Upper lobe of left lung (tissue), 4 donors: ENCODE data around the gene CCND2.

Source experiments
- EP300 ChIP-seq, 4 donors: sonication (generic); formaldehyde crosslinking; IDR thresholded peaks; one replicate each; pipeline ENCODE4 v1.5.1; 2017; ENCODE audit warnings: antibody characterized with exemption in 4 of 4, control low read depth in 2 of 4
- POLR2A ChIP-seq, 4 donors: fragments of 450-650 bp; IDR thresholded peaks; one replicate each; pipeline ENCODE4 v1.5.1; 2016 to 2017; ENCODE audit warnings: antibody characterized with exemption in 4 of 4, mild to moderate bottlenecking in 2 of 4
- POLR2AphosphoS5 ChIP-seq, 2 donors: sonication (generic); formaldehyde crosslinking; IDR thresholded peaks; one replicate each; pipeline ENCODE4 v1.5.1; 2017; ENCODE audit warnings: antibody characterized with exemption in 2 of 2
- TF ChIP-seq, protein P1 (sequence below), 6 experiments: fragments of 450-650 bp in 4 of 6; fragments of 200-600 bp in 2 of 6; sonication (generic) in 2 of 6; IDR thresholded peaks; one replicate each; pipeline ENCODE4 v1.5.1; 2016 to 2019; ENCODE audit warnings: antibody characterized with exemption in 6 of 6

DNA sequence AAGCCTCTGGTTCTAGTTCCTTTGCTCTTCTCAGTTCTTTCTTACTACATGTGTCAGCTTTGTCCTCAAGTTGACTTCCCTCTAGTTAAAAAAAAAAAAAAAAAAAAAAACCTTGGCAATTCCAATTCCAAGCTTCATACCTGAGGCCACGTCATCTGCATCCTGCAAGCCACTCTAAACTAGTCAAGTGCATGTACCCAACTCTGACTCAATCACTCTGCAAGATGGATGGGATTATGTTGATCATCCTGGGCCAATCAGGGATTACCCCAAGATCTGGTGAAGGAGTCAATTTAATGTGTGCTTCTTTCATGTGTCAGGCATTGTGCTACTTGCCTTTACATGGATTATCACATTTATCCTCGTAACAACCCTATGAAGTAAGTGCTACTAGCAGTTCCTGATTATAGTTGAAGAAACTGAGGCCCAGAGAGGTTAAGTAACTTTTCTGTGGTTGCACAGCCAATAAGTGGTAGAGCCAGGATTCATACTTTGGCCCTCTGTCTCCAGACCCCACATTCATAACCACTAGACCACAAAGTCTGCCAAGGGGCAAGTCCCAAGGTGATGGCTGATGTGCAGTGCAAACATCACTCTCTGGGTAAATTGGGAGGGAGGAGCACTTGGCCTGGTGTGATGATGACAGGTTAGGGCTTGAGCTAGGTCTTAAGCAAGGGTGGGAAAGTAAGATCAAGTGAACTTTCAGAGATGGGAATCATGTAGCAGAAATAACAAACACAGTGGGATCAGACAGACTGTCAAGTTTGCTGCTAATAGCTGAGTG lies 17.3 kb upstream of the CCND2 start:
- TF ChIP-seq POLR2A (IDR thresholded peaks at IDR 0.05) (no peak), POLR2AphosphoS5 (IDR thresholded peaks at IDR 0.05) (no peak), EP300 (IDR thresholded peaks at IDR 0.05) (no peak)
- TF ChIP-seq, protein P1, sequence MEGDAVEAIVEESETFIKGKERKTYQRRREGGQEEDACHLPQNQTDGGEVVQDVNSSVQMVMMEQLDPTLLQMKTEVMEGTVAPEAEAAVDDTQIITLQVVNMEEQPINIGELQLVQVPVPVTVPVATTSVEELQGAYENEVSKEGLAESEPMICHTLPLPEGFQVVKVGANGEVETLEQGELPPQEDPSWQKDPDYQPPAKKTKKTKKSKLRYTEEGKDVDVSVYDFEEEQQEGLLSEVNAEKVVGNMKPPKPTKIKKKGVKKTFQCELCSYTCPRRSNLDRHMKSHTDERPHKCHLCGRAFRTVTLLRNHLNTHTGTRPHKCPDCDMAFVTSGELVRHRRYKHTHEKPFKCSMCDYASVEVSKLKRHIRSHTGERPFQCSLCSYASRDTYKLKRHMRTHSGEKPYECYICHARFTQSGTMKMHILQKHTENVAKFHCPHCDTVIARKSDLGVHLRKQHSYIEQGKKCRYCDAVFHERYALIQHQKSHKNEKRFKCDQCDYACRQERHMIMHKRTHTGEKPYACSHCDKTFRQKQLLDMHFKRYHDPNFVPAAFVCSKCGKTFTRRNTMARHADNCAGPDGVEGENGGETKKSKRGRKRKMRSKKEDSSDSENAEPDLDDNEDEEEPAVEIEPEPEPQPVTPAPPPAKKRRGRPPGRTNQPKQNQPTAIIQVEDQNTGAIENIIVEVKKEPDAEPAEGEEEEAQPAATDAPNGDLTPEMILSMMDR (IDR thresholded peaks at IDR 0.05): no peak
